ENCODE measurements around the gene SKP2. TPM values are rescaled to one million over a fixed set of nuclear protein-coding genes. Genes with fewer than 3 reads are reported as not detected.

Gene SKP2
- total and polyA plus RNA-seq, 4 donors, result 4.6 to 28.2 (median 15.4) TPM

GRCh38 chr5:36111238-36111637 lies 40.7 kb upstream of the SKP2 start:
- no peak overlapping the region for H3K27ac ChIP-seq (ENCODE audit: low read depth in 1 of 2, low read length in 2 of 2)
- H3K4me1 ChIP-seq (ENCODE audit: control insufficient read depth in 4 of 4, insufficient read depth in 4 of 4, low read length in 3 of 4), result no peaks in the 10 kb centered on the region
- DNase-seq (ENCODE audit: low spot score), result no peak
- H3K9ac ChIP-seq (ENCODE audit: low read depth in 1 of 2, low read length in 2 of 2), result no peak overlapping the region
- TF ChIP-seq REST (IDR thresholded peaks at IDR 0.05), result no peak
- TF ChIP-seq, protein P1, sequence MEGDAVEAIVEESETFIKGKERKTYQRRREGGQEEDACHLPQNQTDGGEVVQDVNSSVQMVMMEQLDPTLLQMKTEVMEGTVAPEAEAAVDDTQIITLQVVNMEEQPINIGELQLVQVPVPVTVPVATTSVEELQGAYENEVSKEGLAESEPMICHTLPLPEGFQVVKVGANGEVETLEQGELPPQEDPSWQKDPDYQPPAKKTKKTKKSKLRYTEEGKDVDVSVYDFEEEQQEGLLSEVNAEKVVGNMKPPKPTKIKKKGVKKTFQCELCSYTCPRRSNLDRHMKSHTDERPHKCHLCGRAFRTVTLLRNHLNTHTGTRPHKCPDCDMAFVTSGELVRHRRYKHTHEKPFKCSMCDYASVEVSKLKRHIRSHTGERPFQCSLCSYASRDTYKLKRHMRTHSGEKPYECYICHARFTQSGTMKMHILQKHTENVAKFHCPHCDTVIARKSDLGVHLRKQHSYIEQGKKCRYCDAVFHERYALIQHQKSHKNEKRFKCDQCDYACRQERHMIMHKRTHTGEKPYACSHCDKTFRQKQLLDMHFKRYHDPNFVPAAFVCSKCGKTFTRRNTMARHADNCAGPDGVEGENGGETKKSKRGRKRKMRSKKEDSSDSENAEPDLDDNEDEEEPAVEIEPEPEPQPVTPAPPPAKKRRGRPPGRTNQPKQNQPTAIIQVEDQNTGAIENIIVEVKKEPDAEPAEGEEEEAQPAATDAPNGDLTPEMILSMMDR (IDR thresholded peaks at IDR 0.05; ENCODE audit: low read depth, low read length, missing input control), result no peak
- no peak for TF ChIP-seq FOXA2 (IDR thresholded peaks at IDR 0.05)
- no peak for TF ChIP-seq GABPA (IDR thresholded peaks at IDR 0.05 in 1 of 2, conservative IDR thresholded peaks at IDR 0.05 in 1 of 2)
- TF ChIP-seq FOXA1 (IDR thresholded peaks at IDR 0.05), result no peak
- TF ChIP-seq, protein P2, sequence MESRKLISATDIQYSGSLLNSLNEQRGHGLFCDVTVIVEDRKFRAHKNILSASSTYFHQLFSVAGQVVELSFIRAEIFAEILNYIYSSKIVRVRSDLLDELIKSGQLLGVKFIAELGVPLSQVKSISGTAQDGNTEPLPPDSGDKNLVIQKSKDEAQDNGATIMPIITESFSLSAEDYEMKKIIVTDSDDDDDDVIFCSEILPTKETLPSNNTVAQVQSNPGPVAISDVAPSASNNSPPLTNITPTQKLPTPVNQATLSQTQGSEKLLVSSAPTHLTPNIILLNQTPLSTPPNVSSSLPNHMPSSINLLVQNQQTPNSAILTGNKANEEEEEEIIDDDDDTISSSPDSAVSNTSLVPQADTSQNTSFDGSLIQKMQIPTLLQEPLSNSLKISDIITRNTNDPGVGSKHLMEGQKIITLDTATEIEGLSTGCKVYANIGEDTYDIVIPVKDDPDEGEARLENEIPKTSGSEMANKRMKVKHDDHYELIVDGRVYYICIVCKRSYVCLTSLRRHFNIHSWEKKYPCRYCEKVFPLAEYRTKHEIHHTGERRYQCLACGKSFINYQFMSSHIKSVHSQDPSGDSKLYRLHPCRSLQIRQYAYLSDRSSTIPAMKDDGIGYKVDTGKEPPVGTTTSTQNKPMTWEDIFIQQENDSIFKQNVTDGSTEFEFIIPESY (IDR thresholded peaks at IDR 0.05), result no peak
- TF ChIP-seq EGR1 (IDR thresholded peaks at IDR 0.05; ENCODE audit: low read depth in 2 of 2), result no peak
- no peak for TF ChIP-seq RXRA (IDR thresholded peaks at IDR 0.05)
- TF ChIP-seq SP1 (IDR thresholded peaks at IDR 0.05), result no peak
- no peak for TF ChIP-seq JUND (IDR thresholded peaks at IDR 0.05)
- TF ChIP-seq, protein P3, sequence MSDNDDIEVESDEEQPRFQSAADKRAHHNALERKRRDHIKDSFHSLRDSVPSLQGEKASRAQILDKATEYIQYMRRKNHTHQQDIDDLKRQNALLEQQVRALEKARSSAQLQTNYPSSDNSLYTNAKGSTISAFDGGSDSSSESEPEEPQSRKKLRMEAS (IDR thresholded peaks at IDR 0.05), result no peak
- no peak for TF ChIP-seq NR2F2 (IDR thresholded peaks at IDR 0.05)
- 98% methylated on average over 1 of the region's 1 CpG for WGBS
- no peaks in the 10 kb centered on the region for H3K27me3 ChIP-seq (ENCODE audit: control insufficient read depth in 4 of 4, insufficient read depth in 4 of 4, low read length in 3 of 4)
- no peak overlapping the region for H3K4me3 ChIP-seq (ENCODE audit: low read depth in 1 of 3, low read length in 3 of 3)
- peaks cover 0 to 29% (median 26%) of the 10 kb centered on the region in 4 donors for H3K36me3 ChIP-seq (ENCODE audit: control insufficient read depth in 4 of 4, insufficient read depth in 3 of 4, low read depth in 1 of 4, low read length in 3 of 4)
- H3K9me3 ChIP-seq (ENCODE audit: control insufficient read depth in 4 of 4, low read length in 3 of 4), result no peaks in the 10 kb centered on the region

DNA sequence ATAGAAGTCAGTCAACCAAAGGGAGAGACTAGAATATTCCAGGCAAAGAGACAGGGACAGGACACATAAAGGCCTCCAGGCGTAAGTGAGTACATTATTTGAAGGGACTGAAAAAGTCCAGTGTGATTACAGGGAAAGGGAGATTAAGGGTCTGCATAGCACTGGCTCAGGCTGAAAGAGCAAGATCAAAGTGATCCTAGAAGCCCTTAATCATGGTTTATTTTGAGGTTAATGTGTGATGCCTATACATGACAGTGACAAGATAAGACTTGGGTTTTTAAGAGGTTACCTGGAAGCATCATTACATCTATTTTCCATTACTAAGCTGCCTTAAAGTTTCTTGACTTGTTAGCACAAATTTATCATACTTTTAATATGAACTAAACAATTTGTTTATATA lies 26.0 kb upstream of the SKP2 start:
- H3K4me1 ChIP-seq (ENCODE audit: control insufficient read depth in 4 of 4, insufficient read depth in 4 of 4, low read length in 3 of 4), result no peaks in the 10 kb centered on the region
- no peak overlapping the region for H3K4me3 ChIP-seq (ENCODE audit: low read depth in 1 of 3, low read length in 3 of 3)
- TF ChIP-seq ATF3 (IDR thresholded peaks at IDR 0.05), result no peak
- TF ChIP-seq HNF4A (conservative IDR thresholded peaks at IDR 0.05), result no peak
- TF ChIP-seq EGR1 (IDR thresholded peaks at IDR 0.05; ENCODE audit: low read depth in 2 of 2), result no peak
- TF ChIP-seq, protein P2 (IDR thresholded peaks at IDR 0.05), result no peak
- no peak for TF ChIP-seq REST (IDR thresholded peaks at IDR 0.05)
- no peak for TF ChIP-seq RXRA (IDR thresholded peaks at IDR 0.05)
- TF ChIP-seq SP1 (IDR thresholded peaks at IDR 0.05), result no peak
- no peak for TF ChIP-seq GABPA (IDR thresholded peaks at IDR 0.05 in 1 of 2, conservative IDR thresholded peaks at IDR 0.05 in 1 of 2)
- no peak for TF ChIP-seq NR2F2 (IDR thresholded peaks at IDR 0.05)
- TF ChIP-seq JUND (IDR thresholded peaks at IDR 0.05), result no peak
- no peak for TF ChIP-seq FOXA1 (IDR thresholded peaks at IDR 0.05)
- no peak for TF ChIP-seq YY1 (IDR thresholded peaks at IDR 0.05)
- no peak for TF ChIP-seq FOXA2 (IDR thresholded peaks at IDR 0.05)
- TF ChIP-seq TAF1 (conservative IDR thresholded peaks at IDR 0.05), result no peak
- no peak for TF ChIP-seq RAD21 (IDR thresholded peaks at IDR 0.05)
- H3K9ac ChIP-seq (ENCODE audit: low read depth in 1 of 2, low read length in 2 of 2), result no peak overlapping the region
- H3K9me3 ChIP-seq (ENCODE audit: control insufficient read depth in 4 of 4, low read length in 3 of 4), result no peaks in the 10 kb centered on the region
- no peaks in the 10 kb centered on the region for H3K27me3 ChIP-seq (ENCODE audit: control insufficient read depth in 4 of 4, insufficient read depth in 4 of 4, low read length in 3 of 4)
- H3K36me3 ChIP-seq (ENCODE audit: control insufficient read depth in 4 of 4, insufficient read depth in 3 of 4, low read depth in 1 of 4, low read length in 3 of 4), result peaks cover 0 to 8% (median 5%) of the 10 kb centered on the region in 4 donors
- no peak for DNase-seq (ENCODE audit: low spot score)
- H3K27ac ChIP-seq (ENCODE audit: low read depth in 1 of 2, low read length in 2 of 2), result no peak overlapping the region
- 99% methylated on average over 1 of the region's 1 CpG for WGBS
